VCaP (cell line): Measurements from ENCODE around the gene IL32.

Source experiments
- H3K27ac ChIP-seq: fragments of 450-650 bp; 2 replicates; pipeline ENCODE4 v1.5.1; 2017
- TF ChIP-seq, protein P1 (sequence below): fragments of 450-650 bp; conservative IDR thresholded peaks from 2 replicates; pipeline ENCODE4 v1.5.1; 2017; ENCODE audit warnings: mild to moderate bottlenecking, moderate library complexity

Gene IL32

DNA sequence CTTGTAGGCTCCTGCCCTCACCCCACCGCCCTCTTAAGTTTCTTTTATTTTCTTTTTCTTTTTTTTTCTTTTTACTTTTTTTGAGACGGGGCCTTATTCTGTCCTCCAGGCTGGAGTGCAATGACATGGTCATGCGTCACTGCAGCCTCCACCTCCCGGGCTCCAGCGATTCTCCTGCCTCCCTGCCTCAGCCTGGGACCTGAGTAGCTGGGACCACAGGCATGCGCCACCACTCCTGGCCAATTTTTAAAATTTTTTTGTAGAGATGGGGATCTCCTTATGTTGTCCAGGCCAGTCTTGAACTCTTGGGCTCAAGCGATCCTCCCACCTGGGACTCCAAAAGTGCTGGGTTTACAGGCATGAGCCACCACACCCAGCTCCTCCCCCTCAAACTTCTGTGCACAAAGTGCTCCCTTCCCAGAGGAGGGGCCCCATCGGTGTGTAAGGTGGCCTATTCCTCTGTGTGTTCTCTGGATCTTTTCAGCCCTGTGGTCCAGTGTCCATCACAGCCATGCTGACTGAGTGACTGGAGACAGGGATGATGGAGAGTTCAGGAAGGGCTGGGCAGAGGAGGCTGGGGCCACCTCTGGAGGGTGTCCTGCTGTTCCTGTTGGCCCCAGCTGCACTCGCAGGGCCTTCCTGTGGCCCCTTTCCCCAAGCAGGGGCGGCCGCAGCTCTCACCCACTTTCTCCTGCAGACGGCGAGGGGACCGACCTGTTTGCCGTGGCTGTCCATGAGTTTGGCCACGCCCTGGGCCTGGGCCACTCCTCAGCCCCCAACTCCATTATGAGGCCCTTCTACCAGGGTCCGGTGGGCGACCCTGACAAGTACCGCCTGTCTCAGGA is 8.9 kb upstream of the IL32 start:
- no peak overlapping the region for H3K27ac ChIP-seq
- TF ChIP-seq, protein P1, sequence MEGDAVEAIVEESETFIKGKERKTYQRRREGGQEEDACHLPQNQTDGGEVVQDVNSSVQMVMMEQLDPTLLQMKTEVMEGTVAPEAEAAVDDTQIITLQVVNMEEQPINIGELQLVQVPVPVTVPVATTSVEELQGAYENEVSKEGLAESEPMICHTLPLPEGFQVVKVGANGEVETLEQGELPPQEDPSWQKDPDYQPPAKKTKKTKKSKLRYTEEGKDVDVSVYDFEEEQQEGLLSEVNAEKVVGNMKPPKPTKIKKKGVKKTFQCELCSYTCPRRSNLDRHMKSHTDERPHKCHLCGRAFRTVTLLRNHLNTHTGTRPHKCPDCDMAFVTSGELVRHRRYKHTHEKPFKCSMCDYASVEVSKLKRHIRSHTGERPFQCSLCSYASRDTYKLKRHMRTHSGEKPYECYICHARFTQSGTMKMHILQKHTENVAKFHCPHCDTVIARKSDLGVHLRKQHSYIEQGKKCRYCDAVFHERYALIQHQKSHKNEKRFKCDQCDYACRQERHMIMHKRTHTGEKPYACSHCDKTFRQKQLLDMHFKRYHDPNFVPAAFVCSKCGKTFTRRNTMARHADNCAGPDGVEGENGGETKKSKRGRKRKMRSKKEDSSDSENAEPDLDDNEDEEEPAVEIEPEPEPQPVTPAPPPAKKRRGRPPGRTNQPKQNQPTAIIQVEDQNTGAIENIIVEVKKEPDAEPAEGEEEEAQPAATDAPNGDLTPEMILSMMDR: no peak

DNA sequence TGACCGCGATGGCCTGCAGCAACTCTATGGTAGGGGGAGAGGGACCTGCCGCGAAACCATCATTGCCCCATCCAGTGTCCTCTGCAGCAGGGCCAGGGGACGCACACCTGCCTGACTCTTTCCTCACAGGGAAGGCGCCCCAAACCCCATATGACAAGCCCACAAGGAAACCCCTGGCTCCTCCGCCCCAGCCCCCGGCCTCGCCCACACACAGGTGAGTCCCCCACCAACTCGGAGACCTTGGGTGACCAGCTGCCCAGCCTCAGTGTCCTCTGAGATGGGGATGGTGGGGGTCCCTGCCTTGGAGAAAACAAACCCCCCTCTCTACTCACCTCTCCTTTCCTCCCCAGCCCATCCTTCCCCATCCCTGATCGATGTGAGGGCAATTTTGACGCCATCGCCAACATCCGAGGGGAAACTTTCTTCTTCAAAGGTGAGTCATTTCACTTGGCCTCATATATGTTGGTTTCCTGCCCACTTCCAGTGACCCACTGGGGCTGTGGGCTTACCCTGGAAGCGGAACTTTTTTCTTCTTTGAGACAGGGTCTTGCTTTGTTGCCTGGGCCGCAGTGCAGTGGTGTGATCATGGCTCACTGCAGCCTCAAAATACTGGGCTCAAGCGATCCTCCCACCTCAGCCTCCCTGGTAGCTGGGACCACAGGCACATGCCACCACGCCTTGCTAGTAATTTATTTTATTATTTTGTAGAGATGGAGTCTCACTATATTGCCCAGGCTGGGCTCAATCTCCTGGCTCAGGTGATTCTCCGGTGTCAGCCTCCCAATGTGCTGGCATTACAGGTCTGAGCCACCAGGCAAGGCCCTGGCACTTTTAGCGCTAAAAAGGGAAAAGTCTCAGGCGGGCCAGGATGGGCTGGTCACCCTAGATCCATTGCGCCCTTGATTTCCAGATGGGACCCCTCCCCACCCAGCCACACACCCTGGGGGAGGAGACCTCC is 8.0 kb upstream of the IL32 start:
- TF ChIP-seq, protein P1: no peak
- H3K27ac ChIP-seq: no peak overlapping the region

DNA sequence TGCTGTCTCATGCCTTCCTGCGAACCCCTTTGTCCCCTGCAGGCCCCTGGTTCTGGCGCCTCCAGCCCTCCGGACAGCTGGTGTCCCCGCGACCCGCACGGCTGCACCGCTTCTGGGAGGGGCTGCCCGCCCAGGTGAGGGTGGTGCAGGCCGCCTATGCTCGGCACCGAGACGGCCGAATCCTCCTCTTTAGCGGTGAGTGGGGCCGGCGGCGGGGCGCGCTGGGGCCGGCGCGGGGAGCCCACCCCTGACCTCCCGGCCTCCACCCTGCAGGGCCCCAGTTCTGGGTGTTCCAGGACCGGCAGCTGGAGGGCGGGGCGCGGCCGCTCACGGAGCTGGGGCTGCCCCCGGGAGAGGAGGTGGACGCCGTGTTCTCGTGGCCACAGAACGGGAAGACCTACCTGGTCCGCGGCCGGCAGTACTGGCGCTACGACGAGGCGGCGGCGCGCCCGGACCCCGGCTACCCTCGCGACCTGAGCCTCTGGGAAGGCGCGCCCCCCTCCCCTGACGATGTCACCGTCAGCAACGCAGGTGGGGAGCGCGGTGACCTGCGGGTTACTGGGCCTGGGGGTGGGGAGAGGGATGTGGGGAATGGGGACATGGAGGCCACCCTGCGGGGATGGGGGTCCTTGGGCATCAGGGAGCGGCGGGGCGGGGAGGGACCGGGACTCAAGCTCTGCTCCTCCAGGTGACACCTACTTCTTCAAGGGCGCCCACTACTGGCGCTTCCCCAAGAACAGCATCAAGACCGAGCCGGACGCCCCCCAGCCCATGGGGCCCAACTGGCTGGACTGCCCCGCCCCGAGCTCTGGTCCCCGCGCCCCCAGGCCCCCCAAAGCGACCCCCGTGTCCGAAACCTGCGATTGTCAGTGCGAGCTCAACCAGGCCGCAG is 7.1 kb upstream of the IL32 start:
- TF ChIP-seq, protein P1: no peak
- H3K27ac ChIP-seq: peak overlapping the region; percentile 68; the same call in 1 of the 2 replicates

DNA sequence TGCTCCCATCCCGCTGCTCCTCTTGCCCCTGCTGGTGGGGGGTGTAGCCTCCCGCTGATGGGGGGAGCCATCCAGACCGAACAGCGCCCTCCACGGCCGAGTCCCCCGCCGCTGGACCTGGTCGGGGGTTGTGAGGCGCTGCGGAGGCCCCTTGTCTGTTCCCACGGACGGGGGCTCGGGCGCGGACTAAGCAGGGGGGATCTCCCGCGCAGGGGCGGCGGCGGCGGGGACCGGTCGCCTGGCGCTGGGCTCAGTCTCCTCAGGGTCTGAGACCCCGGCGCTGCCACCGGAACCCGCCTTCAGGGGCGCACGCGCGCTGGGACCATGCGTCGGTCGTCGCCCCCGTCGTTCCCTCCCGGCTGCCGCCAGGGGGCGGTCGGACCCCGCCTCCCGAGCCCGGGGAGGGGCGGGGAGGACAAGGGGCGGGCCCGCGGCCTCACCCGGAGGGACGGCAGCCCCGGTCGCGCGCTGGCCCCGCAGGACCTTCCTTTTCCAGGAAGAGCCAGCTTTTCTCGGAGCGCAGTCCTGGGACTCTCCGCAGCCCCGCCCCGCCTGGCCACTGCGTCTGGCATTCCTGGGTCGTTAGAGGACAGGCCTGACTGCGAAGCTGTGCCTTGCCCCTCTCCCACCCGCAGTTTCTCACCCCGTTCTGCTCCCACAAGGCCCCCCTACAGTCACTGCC is 6.3 kb upstream of the IL32 start:
- TF ChIP-seq, protein P1: peak; percentile 83
- peak overlapping the region; percentile 68; the same call in 1 of the 2 replicates for H3K27ac ChIP-seq

DNA sequence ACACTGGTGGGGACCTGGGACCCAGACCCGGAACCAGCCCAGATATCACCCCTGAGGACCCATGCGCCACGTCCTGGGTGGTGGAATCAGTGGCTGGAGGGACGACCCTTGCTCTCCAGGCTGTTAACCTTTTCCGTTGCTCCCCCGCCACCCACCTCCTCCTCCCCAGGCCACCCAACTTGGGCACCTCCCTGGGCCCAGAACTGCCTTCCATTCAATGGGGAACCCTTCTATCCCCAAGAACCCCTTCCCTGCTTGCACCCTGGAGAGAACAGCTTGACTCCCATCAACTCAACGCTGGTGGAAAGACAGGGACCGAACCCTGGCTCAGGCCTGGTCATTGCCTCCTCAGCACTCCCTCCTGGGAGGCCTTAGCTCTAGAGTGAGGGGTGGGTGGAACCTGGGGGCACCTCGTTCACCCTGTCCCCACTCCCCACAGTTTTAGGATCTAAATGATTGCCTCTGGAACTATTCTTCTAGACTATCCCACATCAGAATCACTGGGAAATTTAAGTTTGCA is 5.7 kb upstream of the IL32 start:
- H3K27ac ChIP-seq: peak overlapping the region; percentile 68; the same call in 1 of the 2 replicates
- TF ChIP-seq, protein P1: no peak

DNA sequence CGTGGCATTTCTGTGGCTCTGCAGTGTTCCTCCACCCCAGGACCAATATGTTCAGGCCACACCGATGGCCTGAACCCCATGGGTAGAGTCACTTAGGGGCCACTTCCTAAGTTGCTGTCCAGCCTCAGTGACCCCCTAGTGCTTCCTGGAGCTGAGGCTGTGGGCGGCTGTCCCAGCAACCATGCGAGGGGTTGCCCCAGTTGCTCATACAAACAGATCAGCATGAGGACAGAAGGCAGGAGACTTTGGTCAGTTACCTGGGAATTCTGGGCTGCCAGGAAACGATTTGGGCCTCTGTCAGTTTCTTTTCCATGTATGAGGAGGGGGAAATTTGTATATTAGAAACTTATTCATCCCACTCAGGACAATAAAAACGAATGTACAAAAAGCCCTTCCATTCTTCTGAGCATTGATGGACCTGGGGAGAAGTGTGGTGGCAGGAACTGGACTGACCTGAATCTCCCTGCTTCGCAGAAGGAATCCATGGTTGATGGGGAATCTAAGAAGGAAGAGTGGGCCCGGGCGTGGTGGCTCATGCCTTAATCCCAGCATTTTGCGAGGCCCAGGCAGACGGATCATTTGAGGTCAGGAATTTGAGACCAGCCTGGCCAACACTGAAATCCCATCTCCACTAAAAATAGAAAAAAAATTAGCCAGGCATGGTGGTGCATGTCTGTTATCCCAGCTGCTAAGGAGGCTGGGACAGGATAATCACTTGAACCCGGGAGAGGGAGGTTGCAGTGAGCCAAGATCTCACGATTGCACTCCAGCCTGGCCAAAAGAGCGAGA is 4.9 kb upstream of the IL32 start:
- H3K27ac ChIP-seq: no peak overlapping the region
- TF ChIP-seq, protein P1: no peak
